GM23248 (cell line): ENCODE results near the gene MAP4K2. TPM values are rescaled to one million over a fixed set of nuclear protein-coding genes. Genes with fewer than 3 reads are reported as not detected.

ENCODE experiments used
- DNase-seq: peaks from one replicate; pipeline ENCODE4 v3.0.0-alpha.2; 2015
- H2AFZ ChIP-seq: fragments of 200-600 bp; sonication (generic); 2 replicates; pipeline ENCODE4 v1.6.1; 2016; ENCODE audit warnings: antibody characterized with exemption
- H3F3A ChIP-seq: fragments of 200-600 bp; sonication (generic); 2 replicates; pipeline ENCODE4 v1.6.1; 2016; ENCODE audit warnings: mild to moderate bottlenecking, antibody characterized with exemption, mixed run types; ENCODE audit not compliant: insufficient read depth
- H3K27ac ChIP-seq: fragments of 200-600 bp; sonication (generic); 2 replicates; pipeline ENCODE4 v1.5.1; 2016; ENCODE audit warnings: mild to moderate bottlenecking
- H3K27me3 ChIP-seq: fragments of 200-600 bp; sonication (generic); replicated peaks from 2 replicates; pipeline ENCODE4 v1.6.1; 2016; ENCODE audit warnings: mild to moderate bottlenecking; ENCODE audit not compliant: insufficient read depth
- H3K36me3 ChIP-seq: fragments of 200-600 bp; sonication (generic); 2 replicates; pipeline ENCODE4 v1.6.1; 2016; ENCODE audit warnings: low read depth, mild to moderate bottlenecking
- H3K4me1 ChIP-seq: fragments of 200-600 bp; sonication (generic); 2 replicates; pipeline ENCODE4 v1.6.1; 2016; ENCODE audit warnings: mild to moderate bottlenecking; ENCODE audit not compliant: insufficient read depth
- H3K4me2 ChIP-seq: fragments of 200-600 bp; sonication (generic); one replicate; pipeline ENCODE4 v1.6.1; 2016; ENCODE audit warnings: mild to moderate bottlenecking; ENCODE audit not compliant: unreplicated experiment
- H3K4me3 ChIP-seq: fragments of 200-600 bp; sonication (generic); 2 replicates; pipeline ENCODE4 v1.5.1; 2016; ENCODE audit warnings: mild to moderate bottlenecking
- H3K79me2 ChIP-seq: fragments of 200-600 bp; sonication (generic); 2 replicates; pipeline ENCODE4 v1.6.1; 2016; ENCODE audit warnings: mild to moderate bottlenecking; ENCODE audit not compliant: insufficient read depth
- H3K9ac ChIP-seq: fragments of 200-600 bp; sonication (generic); 2 replicates; pipeline ENCODE4 v1.6.1; 2016; ENCODE audit warnings: mild to moderate bottlenecking
- H3K9me2 ChIP-seq: fragments of 200-600 bp; sonication (generic); 2 replicates; pipeline ENCODE4 v1.6.1; 2016; ENCODE audit warnings: mixed run types, mild to moderate bottlenecking, moderate library complexity; ENCODE audit not compliant: insufficient read depth
- H3K9me3 ChIP-seq: fragments of 200-600 bp; sonication (generic); one replicate; pipeline ENCODE4 v1.6.1; 2017; ENCODE audit warnings: low read depth
- H4K20me1 ChIP-seq: fragments of 200-600 bp; sonication (generic); 2 replicates; pipeline ENCODE4 v1.6.0; 2016; ENCODE audit not compliant: insufficient read depth
- EZH2 ChIP-seq: fragments of 200-600 bp; sonication (generic); IDR thresholded peaks from 2 replicates; pipeline ENCODE4 v1.6.1; 2018; ENCODE audit warnings: antibody characterized with exemption, mild to moderate bottlenecking; ENCODE audit not compliant: insufficient read depth, poor library complexity, severe bottlenecking
- EZH2phosphoT487 ChIP-seq: fragments of 200-600 bp; sonication (generic); IDR thresholded peaks from 2 replicates; pipeline ENCODE4 v1.6.1; 2018; ENCODE audit warnings: antibody characterized with exemption, moderate library complexity, mild to moderate bottlenecking, low read depth; ENCODE audit not compliant: insufficient read depth
- whole genome bisulfite sequencing, 2 experiments: methylation state at CpG; one replicate each; pipeline ENCODE4 v1.1.6; 2015 to 2017; ENCODE audit warnings: low lambda C conversion rate in 2 of 2, low coverage in 1 of 2; ENCODE audit errors: missing lambda C conversion rate in 2 of 2; 5-methylcytosine and 5-hydroxymethylcytosine counted together
- in situ Hi-C: fragments of 300-500 bp; cut with MboI; formaldehyde crosslinking; loops from 2 replicates; pipeline ENCODE4 v1.15.0; 2020
- polyA plus RNA-seq: library from polyadenylated mRNA; unstranded; fragments of >200 nt; fragmentation: Nextera tagmentation; extraction: Ambion mirVana; gene quantifications from 2 replicates; pipeline ENCODE4 v1.2.1, GENCODE V29; 2016
- total RNA-seq: library from RNA; depleted of rRNA; stranded (reverse); fragments of >200 nt; shearing (Covaris generic); gene quantifications from 2 replicates; pipeline ENCODE4 v1.2.3, GENCODE V29; 2014

The MAP4K2 gene
- total and polyA plus RNA-seq, 2 experiments from 2014 or later: 6.2 to 18.2 TPM

DNA sequence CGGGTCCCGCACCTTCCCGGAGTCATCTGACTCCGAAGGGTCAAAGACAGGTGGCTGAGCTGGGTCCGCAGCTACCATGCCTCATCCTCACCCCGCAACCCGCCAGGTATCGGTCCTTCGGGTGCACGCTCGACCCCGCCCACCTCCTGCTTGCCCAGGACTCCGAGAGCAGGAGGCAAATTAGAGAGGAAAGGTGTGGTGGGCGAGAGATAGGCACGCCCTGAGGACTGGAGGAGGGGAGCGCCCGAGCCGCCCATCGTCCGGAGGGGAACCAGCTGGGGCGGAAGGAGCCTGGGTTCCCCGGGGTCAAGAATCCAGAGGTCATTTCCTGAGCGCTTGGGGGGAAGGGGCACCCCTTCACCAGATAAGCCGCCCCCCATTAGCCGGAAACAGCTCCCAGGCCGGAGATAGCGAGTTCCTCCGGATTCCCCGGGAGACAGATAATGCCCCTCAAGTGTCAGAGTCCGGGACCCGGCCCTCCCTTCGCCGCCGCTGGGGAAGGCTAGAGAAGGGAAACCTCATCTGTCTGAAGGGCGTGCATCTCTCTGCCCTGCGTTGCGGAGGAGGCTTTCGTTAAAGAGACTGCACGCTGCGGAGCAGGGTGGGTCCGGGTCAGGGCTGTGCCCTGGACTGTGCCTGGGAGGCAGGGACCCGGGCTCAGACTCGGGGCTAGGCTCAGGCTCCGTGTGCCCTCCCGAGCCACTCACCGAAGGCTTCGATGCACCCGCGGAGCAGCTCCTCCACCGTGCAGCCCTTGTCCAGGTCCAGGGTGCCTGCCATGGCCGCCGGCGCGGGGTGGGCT is 60.7 kb downstream of the MAP4K2 start:
- Histone ChIP-seq H3K79me2 (no peaks in the 10 kb centered on the region), H3K9ac (no peak overlapping the region), H3K9me2 (no peaks in the 10 kb centered on the region), H3K4me3 (peak overlapping the region; percentile 66), H3K4me1 (peaks cover 9% of the 10 kb centered on the region; the same call in 1 of the 2 replicates), H3K27ac (no peak overlapping the region), H2AFZ (peak overlapping the region; percentile 82), H4K20me1 (no peaks in the 10 kb centered on the region), H3K4me2 (peak overlapping the region; percentile 76), H3K27me3 (peaks cover 47% of the 10 kb centered on the region), H3K36me3 (no peaks in the 10 kb centered on the region), H3F3A (peaks cover under 1% of the 10 kb centered on the region; the same call in 1 of the 2 replicates), H3K9me3 (no peaks in the 10 kb centered on the region)
- 5% methylated on average over 41 to 52 of the region's 54 CpGs for WGBS, 2 experiments
- peak; percentile 61 for DNase-seq
- TF ChIP-seq EZH2phosphoT487: no peak
- TF ChIP-seq EZH2: peak; percentile 54
- in situ Hi-C loops: no loop called here

DNA sequence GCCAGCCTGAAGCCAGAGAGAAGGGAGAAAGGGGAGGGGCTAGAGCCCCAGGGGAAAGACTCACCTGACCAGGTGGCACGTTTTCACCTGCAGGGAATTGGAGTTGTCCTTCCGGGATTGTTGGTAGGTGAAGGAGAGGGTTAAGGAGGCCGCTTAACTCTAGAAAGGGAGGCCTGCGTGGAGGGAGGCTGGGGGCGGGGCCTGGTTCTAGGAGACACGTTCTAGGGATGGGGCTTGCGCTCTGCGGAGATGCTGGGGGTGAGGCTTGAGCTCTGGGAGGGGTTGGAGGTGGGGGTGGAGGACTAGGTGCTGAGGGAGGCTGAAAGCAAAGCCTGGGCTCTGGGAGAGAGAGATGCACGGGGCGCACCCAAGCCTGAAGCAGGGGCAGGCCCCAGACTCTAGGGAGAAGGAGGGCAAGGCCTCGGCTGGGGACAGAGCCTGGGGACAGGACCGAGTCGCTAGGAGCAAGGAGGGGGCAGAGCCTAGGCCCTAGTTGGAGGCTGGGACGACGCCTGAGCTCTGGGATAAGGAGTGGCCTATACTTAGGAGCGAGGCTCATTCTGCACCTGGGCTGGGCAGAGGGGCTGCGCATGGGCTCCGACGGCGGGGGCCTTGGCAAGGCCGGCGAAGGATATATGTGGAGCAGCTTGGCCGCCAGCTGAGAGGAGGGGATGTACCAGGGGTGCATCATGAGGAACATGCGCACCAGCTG is 61.5 kb downstream of the MAP4K2 start:
- 33 to 37% methylated on average over 20 to 23 of the region's 24 CpGs for WGBS, 2 experiments
- H3K27me3 ChIP-seq: peaks cover 47% of the 10 kb centered on the region

DNA sequence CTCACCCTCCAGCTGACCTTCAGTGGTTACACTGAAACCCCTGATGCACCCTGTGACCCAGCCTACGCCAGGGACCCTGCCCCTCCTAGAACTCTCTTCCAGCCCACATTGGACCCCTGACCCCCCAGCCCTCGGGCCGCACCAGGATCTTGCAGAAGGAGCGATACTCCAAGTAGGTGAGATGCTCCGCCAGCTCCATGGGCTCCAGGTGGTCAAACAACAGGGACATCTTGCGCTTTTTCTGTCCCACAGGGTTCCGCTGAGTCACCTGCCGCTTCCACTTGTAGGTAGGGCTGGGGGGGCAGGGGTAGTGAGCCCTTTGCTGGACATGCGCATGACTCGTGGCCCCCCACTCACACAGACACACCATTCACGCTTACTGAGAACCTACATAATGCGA is 63.1 kb downstream of the MAP4K2 start:
- H4K20me1 ChIP-seq: no peaks in the 10 kb centered on the region
- H3F3A ChIP-seq: no peaks in the 10 kb centered on the region
- H3K9ac ChIP-seq: no peak overlapping the region
- H3K27me3 ChIP-seq: peaks cover 47% of the 10 kb centered on the region
- H3K79me2 ChIP-seq: no peaks in the 10 kb centered on the region
- TF ChIP-seq EZH2phosphoT487 (no peak), EZH2 (no peak)
- H2AFZ ChIP-seq: no peak overlapping the region
- no peak overlapping the region for H3K4me2 ChIP-seq
- in situ Hi-C loops: no loop called here
- no peak for DNase-seq
- no peak overlapping the region for H3K27ac ChIP-seq
- WGBS, 2 experiments: 78 to 79% methylated on average over 11 to 12 of the region's 12 CpGs
- no peak overlapping the region for H3K4me3 ChIP-seq
- H3K4me1 ChIP-seq: 0 out of 2 replicates have a peak, but pooled peaks cover under 1% of the 10 kb centered on the region
- no peaks in the 10 kb centered on the region for H3K9me2 ChIP-seq
- H3K9me3 ChIP-seq: no peaks in the 10 kb centered on the region
- H3K36me3 ChIP-seq: no peaks in the 10 kb centered on the region

More for the DNA sequence above, 61.5 kb downstream of the MAP4K2 start:
- Histone ChIP-seq H3K9me2 (no peaks in the 10 kb centered on the region), H3K36me3 (no peaks in the 10 kb centered on the region), H3K9me3 (no peaks in the 10 kb centered on the region), H3K4me2 (no peak overlapping the region), H4K20me1 (no peaks in the 10 kb centered on the region), H2AFZ (no peak overlapping the region), H3F3A (no peaks in the 10 kb centered on the region), H3K27ac (no peak overlapping the region), H3K4me3 (no peak overlapping the region), H3K4me1 (peaks cover 9% of the 10 kb centered on the region; the same call in 1 of the 2 replicates), H3K9ac (no peak overlapping the region), H3K79me2 (no peaks in the 10 kb centered on the region)
- DNase-seq: no peak
- TF ChIP-seq EZH2 (no peak), EZH2phosphoT487 (no peak)
- in situ Hi-C loops: no loop called here

DNA sequence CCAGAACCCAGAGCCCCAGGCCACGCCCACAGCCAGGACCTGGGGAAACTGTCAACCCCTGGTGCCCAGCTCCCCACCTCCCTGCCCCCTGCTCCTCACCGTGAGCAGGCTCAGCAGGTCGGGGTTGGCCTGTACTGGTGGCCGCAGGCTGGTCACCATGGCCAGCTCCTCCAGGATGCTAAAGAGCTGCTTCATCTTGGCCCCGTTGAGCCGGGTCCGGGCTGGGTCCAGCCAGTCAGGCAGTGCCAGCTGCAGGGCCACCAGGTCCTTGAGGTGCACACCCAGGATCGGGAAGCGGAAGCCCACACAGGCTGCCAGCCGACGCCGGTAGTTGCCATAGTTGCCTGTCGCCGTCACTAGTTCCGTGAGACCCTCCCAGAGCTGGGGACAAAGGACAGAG is 66.4 kb downstream of the MAP4K2 start:
- Histone ChIP-seq H3K9me2 (no peaks in the 10 kb centered on the region), H3K4me3 (no peak overlapping the region), H3K9ac (no peak overlapping the region), H3K79me2 (no peaks in the 10 kb centered on the region), H2AFZ (no peak overlapping the region), H3K27ac (no peak overlapping the region), H3K4me1 (no peaks in the 10 kb centered on the region), H4K20me1 (no peaks in the 10 kb centered on the region), H3K36me3 (no peaks in the 10 kb centered on the region), H3K4me2 (no peak overlapping the region), H3F3A (no peaks in the 10 kb centered on the region), H3K9me3 (no peaks in the 10 kb centered on the region), H3K27me3 (peaks cover 29% of the 10 kb centered on the region; the same call in 1 of the 2 replicates)
- no peak for DNase-seq
- TF ChIP-seq EZH2 (no peak), EZH2phosphoT487 (no peak)
- 77 to 87% methylated on average over 15 of the region's 15 CpGs for WGBS, 2 experiments
- in situ Hi-C loops: no loop called here
